Kidney glomerular epithelial cell (primary cell): ENCODE data around the gene MC1R.
"Not testable (repeated sequence)": the region's sequence is repeated elsewhere in the genome, so short reads cannot be mapped to it uniquely, and the experiment has no call there.

Experiments
- DNase-seq: peaks from one replicate; lab custom pipeline; 2025; lab: John Stamatoyannopoulos, UW

MC1R gene

DNA sequence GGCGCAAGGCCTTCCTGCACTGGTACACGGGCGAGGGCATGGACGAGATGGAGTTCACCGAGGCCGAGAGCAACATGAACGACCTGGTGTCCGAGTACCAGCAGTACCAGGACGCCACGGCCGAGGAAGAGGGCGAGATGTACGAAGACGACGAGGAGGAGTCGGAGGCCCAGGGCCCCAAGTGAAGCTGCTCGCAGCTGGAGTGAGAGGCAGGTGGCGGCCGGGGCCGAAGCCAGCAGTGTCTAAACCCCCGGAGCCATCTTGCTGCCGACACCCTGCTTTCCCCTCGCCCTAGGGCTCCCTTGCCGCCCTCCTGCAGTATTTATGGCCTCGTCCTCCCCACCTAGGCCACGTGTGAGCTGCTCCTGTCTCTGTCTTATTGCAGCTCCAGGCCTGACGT, 17.0 kb downstream of the MC1R start:
- not testable (repeated sequence) for DNase-seq

DNA sequence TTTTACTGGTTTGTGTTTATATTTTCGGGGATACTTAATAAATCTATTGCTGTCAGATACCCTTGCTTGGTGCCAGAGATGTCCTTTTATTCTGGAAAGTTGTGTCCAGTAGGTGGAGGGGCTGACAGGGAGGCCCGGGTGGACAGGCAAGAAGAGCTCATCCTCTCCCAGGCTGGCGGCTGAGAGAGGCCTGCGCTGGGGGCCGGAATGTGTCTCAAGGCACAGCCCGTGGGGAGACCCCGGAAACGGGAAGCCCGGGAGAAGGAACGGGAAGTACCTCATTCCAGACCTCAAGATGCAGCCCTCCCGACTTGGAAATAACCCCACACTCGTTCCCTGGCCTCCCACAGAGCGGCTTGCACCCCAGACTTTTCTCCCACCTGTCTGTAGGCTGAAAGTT, 17.4 kb downstream of the MC1R start:
- no peak for DNase-seq

DNA sequence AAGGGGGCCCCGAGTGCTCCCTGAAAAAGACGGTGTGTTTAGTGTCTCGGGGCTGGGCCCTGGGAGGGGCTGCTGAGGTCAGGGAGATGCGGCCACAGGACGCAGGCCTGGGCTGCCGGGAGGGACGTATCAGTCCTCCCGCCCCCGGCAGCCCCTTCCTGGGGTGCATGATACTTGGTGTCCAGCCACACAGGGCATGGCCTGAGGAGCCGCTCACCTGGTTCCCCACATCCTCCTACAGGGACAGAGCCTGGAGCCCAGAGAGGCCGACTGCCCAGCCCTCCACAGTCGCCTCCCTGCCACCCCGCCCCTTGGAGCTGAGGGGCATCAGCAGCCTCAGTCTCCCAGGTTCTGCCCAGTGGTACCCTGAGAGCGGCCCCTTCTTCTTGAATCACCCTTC, 17.8 kb downstream of the MC1R start:
- no peak for DNase-seq

DNA sequence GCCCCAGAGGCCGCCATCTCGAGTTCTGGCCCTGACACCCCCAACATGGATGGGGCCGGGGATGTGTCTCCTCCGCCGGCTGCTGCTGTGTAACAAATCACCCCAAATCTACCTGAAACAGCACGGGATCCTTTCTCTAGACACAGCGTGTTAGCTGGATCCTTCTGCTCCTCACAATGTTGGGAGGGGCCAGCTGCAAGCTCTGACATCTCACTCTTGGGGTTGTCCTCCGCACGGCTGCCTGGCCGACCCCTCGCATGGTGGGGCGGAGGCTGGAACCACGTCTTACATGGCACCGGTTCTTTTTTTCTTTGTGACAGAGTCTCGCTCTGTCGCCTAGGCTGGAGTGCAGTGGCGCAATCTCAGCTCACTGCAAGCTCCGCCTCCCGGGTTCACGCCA, 18.3 kb downstream of the MC1R start:
- no peak for DNase-seq

DNA sequence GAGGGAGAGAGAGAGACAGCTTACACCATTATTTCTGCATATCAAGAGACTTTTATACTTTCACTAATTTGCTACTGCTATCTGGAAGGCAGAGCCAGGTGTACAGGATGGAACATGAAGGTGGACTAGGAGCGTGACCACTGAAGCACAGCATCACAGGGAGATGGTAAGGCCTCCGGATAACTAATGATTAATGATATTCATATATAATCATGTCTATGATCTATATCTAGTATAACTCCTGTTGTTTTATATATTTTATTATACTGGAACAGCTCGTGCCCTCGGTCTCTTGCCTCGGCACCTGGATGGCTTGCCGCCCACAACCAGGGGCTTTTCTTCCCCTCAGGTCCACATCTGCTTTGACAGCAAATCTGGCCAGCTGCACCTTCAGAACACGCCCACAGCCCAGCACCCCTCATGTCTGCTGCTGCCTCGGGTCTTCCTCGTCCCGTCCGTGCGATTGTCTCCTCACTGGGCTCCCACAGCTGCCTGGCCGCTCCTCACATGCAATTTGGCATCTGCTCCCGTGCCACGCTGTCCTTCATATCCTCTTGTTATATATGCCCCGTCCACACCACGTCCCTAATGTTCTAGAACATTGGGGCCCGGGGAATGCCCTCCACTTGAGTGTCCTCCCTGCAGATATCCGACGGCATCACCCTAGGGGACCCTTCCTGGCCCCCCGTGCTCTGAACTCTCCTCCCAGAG, 19.7 kb downstream of the MC1R start:
- no peak for DNase-seq

DNA sequence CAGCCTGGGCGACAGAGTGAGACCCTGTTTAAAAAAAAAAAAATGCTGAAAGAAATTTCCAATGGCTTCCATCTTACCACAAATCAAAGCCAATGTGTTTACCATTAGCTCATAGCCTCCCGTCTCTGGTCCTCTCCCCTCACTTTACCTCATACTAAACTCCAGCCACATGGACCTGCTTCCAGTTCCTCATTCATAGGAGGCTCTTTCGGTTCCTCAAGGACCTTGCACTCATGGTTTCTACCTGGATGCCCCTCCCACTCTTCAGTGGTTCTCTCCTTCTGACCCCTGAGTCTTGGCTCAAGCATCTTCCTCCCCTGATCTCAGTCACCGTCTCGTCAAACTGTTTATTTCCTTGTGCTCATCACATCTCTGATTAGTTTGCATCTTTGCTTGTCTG, 26.1 kb downstream of the MC1R start:
- no peak for DNase-seq

DNA sequence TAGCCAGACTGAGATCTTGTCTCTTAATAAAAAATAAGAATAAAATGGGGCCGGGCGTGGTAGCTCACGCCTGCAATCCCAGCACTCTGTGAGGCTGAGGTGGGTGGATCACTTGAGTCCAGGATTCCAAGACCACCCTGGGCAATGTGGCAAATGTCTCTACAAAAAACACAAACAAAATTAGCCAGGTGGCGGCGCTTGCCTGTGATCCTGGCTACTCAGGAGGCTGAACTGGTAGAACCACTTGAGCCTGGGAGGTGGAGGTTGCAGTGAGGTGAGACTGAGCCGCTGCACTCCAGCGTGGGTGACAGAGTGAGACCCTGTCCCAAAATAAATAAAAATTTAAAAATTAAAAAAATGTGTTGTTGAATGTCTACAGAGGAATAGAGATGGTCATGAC, 27.0 kb downstream of the MC1R start:
- DNase-seq, result no peak

DNA sequence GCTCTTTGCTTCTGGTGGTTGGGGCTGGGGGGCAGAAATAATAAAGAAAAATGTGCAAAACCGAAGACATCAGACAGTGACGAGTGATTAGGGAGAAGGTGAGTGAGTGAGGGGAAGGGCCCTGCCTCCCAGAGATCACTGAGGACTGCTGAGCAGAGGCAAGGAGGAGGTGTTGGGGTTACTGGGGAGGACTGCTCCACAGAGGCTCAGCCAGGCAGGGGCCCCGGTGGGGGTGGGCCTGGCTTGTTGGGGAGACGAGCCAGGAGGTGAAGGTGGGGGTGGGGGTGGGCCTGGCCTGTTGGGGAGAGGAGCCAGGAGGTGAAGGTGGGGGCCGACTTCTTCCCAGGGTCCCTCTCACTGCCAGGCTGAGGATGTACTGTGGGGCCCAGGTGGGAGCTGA, 27.9 kb downstream of the MC1R start:
- DNase-seq, result no peak

DNA sequence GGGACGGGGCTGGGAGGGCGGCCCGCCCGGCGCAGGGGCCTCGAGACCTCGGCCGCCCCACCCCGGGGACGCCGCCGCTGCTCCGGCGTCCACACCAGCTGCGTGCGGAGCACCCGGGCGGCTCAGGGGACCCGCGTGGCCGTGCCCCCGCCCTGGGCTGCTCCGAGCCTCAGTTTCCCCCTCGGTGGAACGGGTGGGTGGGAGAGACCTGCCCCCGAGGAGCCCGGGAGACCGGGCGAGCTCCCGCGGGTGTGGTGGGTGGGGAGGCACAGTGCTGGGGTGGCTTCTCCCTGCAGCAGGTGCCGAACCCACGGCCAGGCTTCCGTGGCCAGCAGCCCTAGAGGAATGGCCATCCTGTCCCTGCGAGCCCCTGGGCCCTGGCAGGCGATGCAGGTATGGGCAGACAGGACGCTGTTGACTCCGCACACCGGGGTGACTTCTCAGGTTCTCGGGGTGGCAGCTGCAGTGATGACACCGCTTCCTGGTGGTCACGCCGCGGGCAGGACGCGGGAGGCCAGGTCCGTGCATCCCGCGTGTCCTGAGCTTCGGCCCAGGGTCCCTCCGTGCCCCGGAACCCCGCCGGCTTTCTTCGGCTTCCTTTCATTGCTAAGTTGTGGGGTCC, 30.6 kb downstream of the MC1R start:
- no peak for DNase-seq

DNA sequence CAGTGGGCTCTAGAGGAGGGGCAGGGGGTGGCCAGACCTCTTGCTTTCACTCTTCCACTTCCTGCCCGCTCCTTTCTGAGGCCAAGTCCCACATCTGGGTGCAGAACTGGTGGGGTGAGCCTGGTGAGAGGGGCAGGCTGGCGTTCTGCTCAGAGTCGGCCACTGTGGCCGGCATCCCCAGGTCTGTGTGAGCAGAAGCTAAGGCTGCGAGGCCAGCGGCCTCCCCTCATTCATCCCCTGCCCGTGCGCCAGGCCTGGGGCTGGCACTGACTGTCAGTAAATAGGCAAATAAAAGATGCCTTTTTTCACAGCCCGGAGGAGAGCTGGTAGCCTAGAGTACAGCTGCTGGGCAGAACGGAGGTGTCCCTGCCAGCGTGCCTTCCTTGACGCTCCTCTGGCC, 31.1 kb downstream of the MC1R start:
- no peak for DNase-seq

DNA sequence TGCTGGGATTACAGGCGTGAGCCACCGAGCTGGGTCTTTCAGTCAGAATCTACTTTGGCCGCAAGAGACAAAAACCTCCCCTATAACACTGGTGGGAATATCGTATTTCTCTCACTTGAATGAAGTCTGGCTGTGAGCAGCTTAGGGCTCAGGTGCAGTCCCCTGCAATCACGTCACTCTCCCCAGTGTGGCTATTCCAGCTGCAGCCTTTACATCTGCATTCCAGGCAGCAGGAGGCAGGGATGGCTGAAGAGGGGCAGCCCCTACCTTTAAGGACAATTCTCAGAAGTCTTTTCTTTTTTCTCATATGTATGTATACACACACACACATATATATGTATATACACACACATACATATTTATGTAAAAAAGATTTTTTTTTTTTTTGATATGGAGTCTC, 32.8 kb downstream of the MC1R start:
- no peak for DNase-seq

DNA sequence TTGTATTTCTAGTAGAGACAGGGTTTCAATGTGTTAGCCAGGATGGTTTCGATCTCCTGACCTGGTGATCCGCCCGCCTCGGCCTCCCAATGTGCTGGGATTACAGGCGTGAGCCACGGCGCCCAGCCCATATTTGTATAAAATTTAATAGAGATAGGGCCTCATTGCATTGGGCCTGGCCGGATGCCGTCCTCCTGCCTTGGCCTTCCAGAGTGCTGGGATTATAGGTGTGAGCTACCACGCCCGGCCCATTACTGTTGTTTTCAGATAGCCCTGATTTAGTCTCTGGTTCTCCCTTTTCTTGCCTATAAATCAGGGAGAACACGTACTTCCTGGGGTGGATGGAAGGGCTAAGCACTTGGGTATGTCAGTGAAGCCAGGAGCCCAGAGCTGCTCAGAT, 33.4 kb downstream of the MC1R start:
- DNase-seq, result no peak

DNA sequence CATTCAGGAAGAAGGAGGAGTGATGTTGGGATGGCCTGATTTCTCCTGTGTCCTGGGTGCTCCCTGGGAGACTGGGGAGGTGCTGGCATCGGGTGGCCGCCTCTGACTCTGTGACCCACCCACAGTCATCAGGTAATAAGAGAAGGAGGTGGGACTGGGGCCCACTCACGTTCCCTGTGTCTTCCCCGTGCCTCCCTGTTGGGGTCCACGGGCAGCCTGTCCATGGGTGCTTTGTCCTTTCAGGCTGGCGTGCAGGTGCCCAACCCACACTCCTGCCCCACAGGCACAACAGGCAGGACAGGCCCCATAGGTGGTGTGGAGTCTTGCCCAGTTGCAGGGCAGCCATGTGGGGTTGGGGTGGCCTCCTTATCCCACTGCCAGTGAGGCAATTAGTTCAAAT, 33.9 kb downstream of the MC1R start:
- no peak for DNase-seq

DNA sequence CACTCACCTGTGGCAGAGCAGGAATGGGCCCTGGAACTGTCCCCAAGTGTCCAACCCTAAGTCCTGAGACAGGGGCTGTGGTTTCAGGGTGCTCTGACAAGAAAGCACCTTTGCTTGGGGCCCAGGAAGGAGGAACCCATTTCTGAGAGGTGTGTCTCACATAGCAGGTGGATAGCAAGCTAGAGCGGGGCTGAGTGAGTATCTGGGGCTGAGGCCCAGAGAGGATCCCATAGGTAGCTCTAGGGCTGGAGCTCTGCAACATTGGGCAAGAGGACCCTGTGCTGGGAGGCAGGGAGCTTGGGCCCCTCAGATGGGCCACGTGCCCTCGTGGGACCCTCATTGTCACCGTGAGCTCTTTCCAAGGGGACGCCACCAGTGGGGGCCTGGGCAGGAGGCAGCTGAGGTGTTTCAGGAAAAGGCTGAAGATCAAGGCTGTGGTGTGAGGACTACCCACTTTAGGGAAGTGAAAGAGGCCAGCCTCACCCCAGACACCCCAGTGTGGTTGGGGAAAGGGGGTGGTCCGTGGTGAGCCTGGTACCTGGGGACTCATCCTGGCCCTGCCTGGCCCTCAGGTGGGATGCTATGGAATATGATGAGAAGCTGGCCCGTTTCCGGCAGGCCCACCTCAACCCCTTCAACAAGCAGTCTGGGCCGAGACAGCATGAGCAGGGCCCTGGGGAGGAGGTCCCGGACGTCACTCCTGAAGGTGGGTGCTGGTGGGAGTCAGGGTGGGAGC, 35.2 kb downstream of the MC1R start:
- no peak for DNase-seq

DNA sequence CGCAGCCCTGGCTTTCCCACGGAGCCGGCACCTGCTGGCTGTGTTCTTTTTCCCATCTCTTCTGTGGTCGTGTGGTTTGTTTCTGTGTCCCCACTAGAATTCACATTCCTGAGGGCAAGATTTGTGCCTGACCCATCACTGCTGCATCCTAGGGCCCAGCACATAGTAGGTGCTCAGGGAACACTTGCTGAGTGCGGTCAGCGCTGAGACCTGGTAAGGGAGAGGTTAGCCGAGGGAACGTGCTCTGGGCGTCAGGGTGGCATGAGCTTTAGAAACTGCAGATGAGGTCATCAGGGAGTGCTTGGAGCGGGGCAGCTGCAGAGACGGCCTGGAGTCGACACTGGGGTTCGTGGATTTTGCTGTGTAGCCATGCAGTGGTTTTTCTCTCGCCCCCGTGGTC, 35.8 kb downstream of the MC1R start:
- no peak for DNase-seq

DNA sequence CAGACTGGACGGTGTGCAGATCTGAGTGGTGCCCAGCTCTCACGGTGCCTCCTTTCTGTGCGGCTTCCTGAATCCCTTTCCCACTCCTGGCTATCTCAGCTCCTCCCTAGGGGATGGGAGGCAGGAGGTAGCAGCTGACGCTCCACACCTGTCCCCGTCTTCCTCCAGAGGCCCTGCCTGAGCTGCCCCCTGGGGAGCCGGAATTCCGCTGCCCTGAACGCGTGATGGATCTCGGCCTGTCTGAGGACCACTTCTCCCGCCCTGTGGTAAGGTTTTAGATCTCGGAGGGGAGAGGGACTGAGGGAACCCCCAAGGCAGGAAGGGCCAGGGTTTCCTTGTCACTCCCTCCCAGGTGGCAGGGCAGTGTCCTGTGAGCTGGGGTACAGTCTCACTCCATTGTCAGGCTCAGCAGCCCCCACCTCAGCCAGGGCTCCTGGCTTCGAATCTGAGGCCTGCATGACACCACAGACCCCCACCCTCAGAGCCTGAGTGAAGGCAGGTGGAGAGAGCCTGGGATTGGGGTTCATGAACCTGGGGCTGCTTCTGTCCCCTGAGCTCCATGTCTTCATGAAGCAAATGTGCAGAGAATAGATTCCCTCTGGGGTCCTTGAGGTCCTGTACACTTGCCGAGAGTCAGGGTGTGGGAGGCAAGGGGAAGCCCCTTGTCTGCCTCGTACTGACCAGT, 36.5 kb downstream of the MC1R start:
- no peak for DNase-seq

DNA sequence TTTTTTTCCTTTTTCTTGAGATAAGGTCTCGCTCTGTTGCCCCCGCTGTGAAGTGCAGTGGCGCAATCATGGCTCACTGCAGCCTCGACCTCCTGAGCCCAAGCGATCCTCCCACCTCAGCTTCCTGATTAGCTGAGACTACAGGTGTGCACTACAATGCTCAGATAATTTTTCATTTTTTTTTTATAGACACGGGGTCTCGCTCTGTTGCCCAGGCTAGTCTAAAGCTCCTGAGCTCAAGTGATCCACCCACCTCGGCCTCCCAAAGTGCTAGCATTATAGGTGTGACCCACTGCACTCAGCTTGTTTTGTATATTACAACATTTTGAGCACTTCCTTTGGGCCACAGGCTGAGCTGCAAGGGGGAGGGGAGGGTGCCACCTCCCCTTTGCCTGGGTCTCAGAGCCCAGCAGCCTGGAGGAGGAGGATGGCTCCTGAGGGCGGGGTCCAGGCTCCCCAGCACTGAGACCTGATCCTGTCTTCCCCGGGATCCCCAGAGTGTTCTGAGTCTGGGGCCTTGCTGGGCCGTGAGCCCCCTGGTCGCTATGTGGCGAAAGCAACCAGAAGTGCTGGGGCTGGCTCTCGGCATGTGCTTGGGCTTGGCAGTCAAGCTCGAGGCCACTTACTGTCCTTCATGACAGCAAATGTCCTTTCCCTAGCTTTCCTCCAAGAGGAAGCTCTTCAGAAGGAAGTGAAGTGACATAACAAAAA, 38.0 kb downstream of the MC1R start:
- DNase-seq, result no peak

DNA sequence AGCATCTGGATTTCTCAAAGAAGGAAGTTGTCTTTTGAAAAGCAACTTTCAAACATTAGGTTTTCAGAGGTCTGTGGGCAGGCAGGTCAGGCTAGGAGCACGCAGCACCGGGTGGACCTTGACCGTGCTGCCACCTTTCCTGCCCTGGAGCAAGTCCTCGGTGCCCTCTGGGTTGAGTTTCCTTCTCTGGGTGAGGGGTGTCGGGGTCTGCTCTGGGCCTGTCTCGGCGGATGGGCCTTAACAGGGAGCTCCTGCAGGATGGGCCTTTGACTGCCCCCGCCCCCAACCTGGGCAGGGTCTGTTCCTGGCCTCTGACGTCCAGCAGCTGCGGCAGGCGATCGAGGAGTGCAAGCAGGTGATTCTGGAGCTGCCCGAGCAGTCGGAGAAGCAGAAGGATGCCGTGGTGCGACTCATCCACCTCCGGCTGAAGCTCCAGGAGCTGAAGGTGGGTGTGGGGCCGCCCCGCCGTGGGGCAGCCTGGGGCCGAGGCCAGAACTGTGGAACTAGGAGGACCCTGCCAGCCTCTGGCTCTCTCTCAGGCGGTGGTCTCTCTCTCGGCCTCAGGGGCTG, 38.6 kb downstream of the MC1R start:
- no peak for DNase-seq

DNA sequence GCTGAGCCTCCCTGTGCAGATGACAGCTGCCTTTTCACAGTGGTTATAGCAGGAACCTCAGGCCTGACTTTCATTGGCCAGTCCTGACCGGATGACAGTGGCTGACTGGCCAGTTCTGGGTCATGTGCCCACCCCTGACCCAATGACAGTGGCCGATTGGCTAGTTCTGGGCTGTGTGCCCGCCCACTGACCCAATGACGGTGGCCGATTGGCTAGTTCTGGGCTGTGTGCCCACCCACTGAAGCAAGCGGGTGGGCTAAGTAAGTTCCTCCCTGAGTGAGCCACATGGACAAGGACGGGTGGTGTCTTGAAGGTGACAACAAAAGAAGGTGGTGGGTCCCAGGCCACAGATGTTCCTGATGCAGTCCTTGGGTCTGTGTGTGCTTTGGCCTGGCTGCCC, 39.4 kb downstream of the MC1R start:
- no peak for DNase-seq

DNA sequence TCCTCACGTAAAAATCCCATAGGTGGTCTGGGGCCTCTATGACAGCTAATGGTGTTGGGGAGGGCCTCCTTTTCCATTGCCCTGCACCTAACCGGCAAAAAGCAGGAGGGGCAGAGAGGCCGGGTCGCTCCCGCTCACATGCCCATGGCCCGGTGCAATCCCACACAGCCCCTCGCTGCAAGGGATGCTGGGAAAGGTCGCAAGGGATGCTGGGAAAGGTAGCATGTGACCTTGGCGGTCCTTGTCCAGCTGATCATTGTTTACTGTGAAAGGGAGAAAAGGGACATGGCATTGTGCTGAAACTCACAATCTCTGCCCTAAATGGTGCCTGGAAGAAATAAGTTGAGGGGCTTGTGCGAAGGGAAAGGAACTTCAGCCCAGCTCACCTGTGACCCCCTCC, 39.9 kb downstream of the MC1R start:
- DNase-seq, result no peak

DNA sequence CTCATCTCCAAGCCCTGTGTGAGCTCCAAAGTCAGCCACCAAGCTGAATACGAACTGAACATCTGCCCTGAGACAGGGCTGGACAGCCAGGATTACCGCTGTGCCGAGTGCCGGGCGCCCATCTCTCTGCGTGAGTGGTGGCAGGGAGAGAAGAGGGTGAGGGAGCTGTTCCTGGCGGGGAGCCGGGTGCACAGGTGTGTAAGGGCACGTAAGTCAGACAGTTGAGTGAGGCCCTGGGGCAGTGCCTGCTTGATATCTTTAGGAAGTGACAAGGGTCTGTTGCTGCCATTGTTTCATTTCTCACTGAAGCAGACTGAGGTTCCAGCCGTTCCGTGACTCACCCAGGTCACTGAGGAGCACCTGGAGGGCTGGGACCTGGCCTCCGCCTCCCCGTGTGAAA, 42.3 kb downstream of the MC1R start:
- DNase-seq, result no peak

DNA sequence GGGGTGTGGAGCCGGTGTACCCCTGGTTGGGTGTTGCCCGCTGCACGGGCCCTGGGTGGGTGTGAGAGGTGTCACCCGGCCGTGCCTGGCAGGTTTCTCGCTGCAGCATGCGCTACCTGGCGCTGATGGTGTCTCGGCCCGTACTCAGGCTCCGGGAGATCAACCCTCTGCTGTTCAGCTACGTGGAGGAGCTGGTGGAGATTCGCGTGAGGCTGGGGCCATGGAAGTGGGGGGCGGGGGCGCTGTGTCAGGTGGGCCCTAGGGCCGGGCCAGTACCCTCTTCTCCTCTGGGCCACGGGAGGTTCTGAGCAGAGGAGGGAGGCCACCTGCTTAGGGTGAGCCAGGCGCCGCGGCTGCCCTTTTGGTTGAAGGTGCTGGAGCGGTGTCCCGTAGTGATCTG, 43.3 kb downstream of the MC1R start:
- DNase-seq, result no peak
